HG03378 (cell line): ENCODE results near the gene PATJ.
"Not testable (repeated sequence)": the region's sequence is repeated elsewhere in the genome, so short reads cannot be mapped to it uniquely, and the experiment has no call there.

Experiments
- ATAC-seq: cut with Tn5 transposase; IDR thresholded peaks from one replicate; pipeline ENCODE4 v1.9.1; 2021; ENCODE audit warnings: mild to moderate bottlenecking, moderate library complexity; ENCODE audit not compliant: unreplicated experiment

The PATJ gene

GRCh38 chr1:61875198-61875597, 132.9 kb downstream of the PATJ start:
- ATAC-seq = no peak

GRCh38 chr1:61879887-61880474, 137.7 kb downstream of the PATJ start:
- ATAC-seq = not testable (repeated sequence)

GRCh38 chr1:61887076-61887867, 145.0 kb downstream of the PATJ start:
- ATAC-seq = no peak

GRCh38 chr1:61887931-61888564, 145.8 kb downstream of the PATJ start:
- no peak for ATAC-seq

GRCh38 chr1:61888808-61889207, 146.5 kb downstream of the PATJ start:
- ATAC-seq = no peak

GRCh38 chr1:61890435-61890834, 148.2 kb downstream of the PATJ start:
- not testable (repeated sequence) for ATAC-seq

GRCh38 chr1:61892977-61893376, 150.7 kb downstream of the PATJ start:
- ATAC-seq = no peak

- not testable (repeated sequence) for ATAC-seq
These were observed 152.0 kb downstream of the PATJ start for GRCh38 chr1:61894296-61894695.

GRCh38 chr1:61895175-61895574, 152.9 kb downstream of the PATJ start:
- no peak for ATAC-seq

GRCh38 chr1:61898658-61899057, 156.4 kb downstream of the PATJ start:
- no peak for ATAC-seq

- no peak for ATAC-seq
These were observed 162.1 kb downstream of the PATJ start for GRCh38 chr1:61904354-61904753.

- ATAC-seq = no peak
These were observed 164.8 kb downstream of the PATJ start for GRCh38 chr1:61907102-61907501.

GRCh38 chr1:61910035-61910434, 167.8 kb downstream of the PATJ start:
- ATAC-seq = no peak

- no peak for ATAC-seq
These were observed 172.7 kb downstream of the PATJ start for GRCh38 chr1:61914823-61915482.

- no peak for ATAC-seq
These were observed 179.2 kb downstream of the PATJ start for GRCh38 chr1:61921435-61921834.

GRCh38 chr1:61922950-61923480, 180.7 kb downstream of the PATJ start:
- no peak for ATAC-seq

- ATAC-seq = no peak
These were observed 183.5 kb downstream of the PATJ start for GRCh38 chr1:61925591-61926298.

- ATAC-seq = no peak
These were observed 184.3 kb downstream of the PATJ start for GRCh38 chr1:61926597-61926996.

GRCh38 chr1:61930116-61930645, 187.9 kb downstream of the PATJ start:
- no peak for ATAC-seq

- ATAC-seq = no peak
These were observed 189.5 kb downstream of the PATJ start for GRCh38 chr1:61931587-61932279.
